Measurements from ENCODE around the gene AKT3.

AKT3 gene

DNA sequence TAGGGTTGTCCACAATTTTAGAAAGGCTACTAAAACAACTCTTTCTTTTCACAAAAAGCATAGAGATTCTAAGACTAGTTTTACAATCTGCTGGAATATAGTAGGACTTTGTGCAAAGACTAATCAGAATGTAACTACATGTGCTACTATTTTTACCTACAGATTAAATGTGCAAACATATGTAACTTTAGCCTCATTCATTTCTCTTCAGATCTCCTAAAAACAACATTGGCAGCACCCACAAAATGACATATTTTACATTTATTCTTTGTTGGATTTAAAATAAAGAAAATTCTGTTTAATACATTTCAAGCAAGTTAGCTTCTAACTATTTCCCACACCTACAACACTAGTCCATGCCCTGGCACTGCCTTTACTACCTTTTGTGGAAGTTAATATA, 292.2 kb downstream of the AKT3 start:
- Histone ChIP-seq H3K4me1 (ENCODE audit: control insufficient read depth, insufficient read depth, low read length) (no peaks in the 10 kb centered on the region), H3K27me3 (ENCODE audit: control insufficient read depth, insufficient read depth, low read length) (no peaks in the 10 kb centered on the region), H3K9me3 (ENCODE audit: control insufficient read depth, low read length) (no peaks in the 10 kb centered on the region), H3K36me3 (ENCODE audit: control insufficient read depth, insufficient read depth, low read length) (no peaks in the 10 kb centered on the region), H3K9ac (ENCODE audit: low read length) (no peak overlapping the region), H3K4me3 (ENCODE audit: low read length) (no peak overlapping the region)

DNA sequence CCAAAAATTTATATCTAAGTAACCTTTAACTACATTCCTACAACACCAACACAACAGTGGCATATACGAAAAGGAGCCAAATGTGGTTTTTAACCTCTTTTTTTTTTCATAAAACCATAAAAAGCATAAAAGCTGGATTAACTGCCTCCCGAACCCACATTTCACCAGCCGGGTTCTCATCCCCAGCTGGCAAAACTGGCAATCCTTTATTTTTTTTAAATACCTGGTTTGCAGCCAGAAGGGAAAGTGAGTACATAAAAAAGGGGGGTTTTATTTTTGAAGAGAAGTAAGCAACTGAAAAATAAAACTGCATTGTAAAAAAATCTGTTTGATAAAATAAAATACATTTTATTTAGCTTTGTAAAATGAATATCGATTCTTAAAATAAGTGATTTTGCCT, 295.4 kb downstream of the AKT3 start:
- Histone ChIP-seq H3K4me3 (ENCODE audit: low read length) (no peak overlapping the region), H3K9me3 (ENCODE audit: control insufficient read depth, low read length) (no peaks in the 10 kb centered on the region), H3K4me1 (ENCODE audit: control insufficient read depth, insufficient read depth, low read length) (no peaks in the 10 kb centered on the region), H3K36me3 (ENCODE audit: control insufficient read depth, insufficient read depth, low read length) (no peaks in the 10 kb centered on the region), H3K9ac (ENCODE audit: low read length) (no peak overlapping the region), H3K27me3 (ENCODE audit: control insufficient read depth, insufficient read depth, low read length) (no peaks in the 10 kb centered on the region)

DNA sequence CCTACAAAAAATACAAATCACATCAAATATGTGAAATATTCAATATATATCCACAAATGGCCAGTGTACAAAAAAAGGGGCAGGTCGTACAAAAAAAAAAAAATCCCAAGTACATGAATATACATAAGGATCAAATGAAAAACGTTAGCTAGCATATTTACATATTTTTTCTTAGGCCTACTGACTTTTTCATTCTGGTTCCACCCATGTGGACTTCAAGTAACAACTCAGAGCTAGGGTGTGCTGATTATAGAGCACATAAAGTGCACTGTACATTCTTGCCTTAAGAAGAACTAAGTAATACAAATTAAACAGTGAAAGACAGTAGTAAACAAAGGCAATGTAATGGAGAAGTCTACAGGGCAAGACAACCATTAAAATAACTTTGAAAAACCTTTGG, 297.0 kb downstream of the AKT3 start:
- Histone ChIP-seq H3K36me3 (ENCODE audit: control insufficient read depth, insufficient read depth, low read length) (no peaks in the 10 kb centered on the region), H3K4me3 (ENCODE audit: low read length) (no peak overlapping the region), H3K9me3 (ENCODE audit: control insufficient read depth, low read length) (no peaks in the 10 kb centered on the region), H3K9ac (ENCODE audit: low read length) (no peak overlapping the region), H3K4me1 (ENCODE audit: control insufficient read depth, insufficient read depth, low read length) (no peaks in the 10 kb centered on the region), H3K27me3 (ENCODE audit: control insufficient read depth, insufficient read depth, low read length) (no peaks in the 10 kb centered on the region)

DNA sequence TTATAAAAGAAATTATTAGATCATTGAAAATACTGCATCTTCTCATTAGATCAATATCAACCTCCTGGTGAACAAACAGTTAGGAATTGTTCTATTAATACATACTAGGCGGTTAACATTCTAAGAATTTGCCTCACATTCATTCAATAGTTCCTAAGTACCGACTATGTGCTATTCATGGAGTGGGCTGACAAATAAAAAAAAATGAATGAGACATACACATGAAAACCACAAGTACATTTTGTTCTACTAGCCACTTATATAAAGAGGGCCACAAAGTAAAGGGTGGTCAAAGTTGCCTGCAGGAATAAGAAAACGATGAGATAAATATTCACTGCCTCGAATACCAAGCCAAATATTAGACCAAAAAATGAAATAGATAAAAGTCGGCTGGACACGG, 299.8 kb downstream of the AKT3 start:
- H3K9me3 ChIP-seq (ENCODE audit: control insufficient read depth, low read length): no peaks in the 10 kb centered on the region
- no peak overlapping the region for H3K4me3 ChIP-seq (ENCODE audit: low read length)
- no peak overlapping the region for H3K9ac ChIP-seq (ENCODE audit: low read length)
- H3K4me1 ChIP-seq (ENCODE audit: control insufficient read depth, insufficient read depth, low read length): no peaks in the 10 kb centered on the region
- H3K27me3 ChIP-seq (ENCODE audit: control insufficient read depth, insufficient read depth, low read length): no peaks in the 10 kb centered on the region
- no peaks in the 10 kb centered on the region for H3K36me3 ChIP-seq (ENCODE audit: control insufficient read depth, insufficient read depth, low read length)

DNA sequence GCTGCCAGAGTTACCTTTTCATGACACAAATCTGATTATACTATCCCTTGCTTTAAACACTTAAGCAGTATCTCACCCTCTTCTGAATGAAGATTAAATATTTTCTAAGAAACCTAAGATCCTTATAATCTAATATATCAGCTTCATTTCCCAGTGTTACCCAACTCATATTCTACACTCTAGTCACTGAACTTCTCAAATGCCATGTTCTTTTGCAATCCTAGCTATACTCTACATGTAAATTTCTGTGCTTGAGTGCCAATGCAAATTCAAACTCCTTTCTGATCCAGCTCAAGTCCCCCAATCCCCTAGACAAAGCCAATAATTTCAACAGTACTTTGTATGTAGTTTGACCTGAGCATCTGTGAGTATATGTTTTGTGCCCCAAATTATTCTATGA, 300.3 kb downstream of the AKT3 start:
- Histone ChIP-seq H3K36me3 (ENCODE audit: control insufficient read depth, insufficient read depth, low read length) (no peaks in the 10 kb centered on the region), H3K4me1 (ENCODE audit: control insufficient read depth, insufficient read depth, low read length) (no peaks in the 10 kb centered on the region), H3K9me3 (ENCODE audit: control insufficient read depth, low read length) (no peaks in the 10 kb centered on the region), H3K4me3 (ENCODE audit: low read length) (no peak overlapping the region), H3K27me3 (ENCODE audit: control insufficient read depth, insufficient read depth, low read length) (no peaks in the 10 kb centered on the region), H3K9ac (ENCODE audit: low read length) (no peak overlapping the region)

DNA sequence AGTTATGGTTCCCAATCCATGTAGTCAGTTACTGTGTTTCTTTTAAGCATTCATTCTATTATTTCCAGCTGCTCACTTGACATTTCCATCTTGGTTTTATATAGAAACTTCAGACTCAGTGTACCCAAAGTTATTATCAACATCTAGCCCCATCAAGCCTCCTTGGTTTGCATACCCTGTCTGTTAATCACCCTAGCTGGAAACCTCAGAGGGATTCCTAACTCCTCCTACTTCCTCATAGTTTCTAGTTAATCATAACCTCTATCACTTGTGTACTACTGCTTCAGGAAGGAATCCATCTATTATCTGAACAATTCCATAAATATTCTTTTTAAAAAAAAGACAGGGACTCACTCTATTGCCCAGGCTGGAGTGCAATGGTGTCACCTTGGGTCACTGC, 300.9 kb downstream of the AKT3 start:
- Histone ChIP-seq H3K9me3 (ENCODE audit: control insufficient read depth, low read length) (no peaks in the 10 kb centered on the region), H3K27me3 (ENCODE audit: control insufficient read depth, insufficient read depth, low read length) (no peaks in the 10 kb centered on the region), H3K36me3 (ENCODE audit: control insufficient read depth, insufficient read depth, low read length) (no peaks in the 10 kb centered on the region), H3K4me1 (ENCODE audit: control insufficient read depth, insufficient read depth, low read length) (no peaks in the 10 kb centered on the region), H3K9ac (ENCODE audit: low read length) (no peak overlapping the region), H3K4me3 (ENCODE audit: low read length) (no peak overlapping the region)

DNA sequence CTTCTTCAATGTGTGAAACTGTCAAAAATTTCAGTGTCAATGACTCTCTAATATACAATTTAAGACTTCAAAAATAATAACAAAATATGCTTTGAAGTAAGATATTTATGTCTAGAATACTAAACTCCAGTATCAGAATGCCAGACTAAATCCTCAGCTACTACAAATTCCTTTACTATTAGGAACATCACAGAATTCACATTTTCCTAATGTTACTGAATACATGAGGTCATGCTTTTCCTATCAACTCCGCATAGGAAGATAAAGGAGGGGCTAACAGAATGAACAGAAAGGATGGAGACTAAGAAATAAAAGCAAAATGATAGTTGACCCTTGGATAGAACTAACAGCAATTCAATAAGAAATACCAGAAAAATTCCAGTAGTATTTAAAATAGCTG, 301.5 kb downstream of the AKT3 start:
- H3K4me3 ChIP-seq (ENCODE audit: low read length): no peak overlapping the region
- H3K27me3 ChIP-seq (ENCODE audit: control insufficient read depth, insufficient read depth, low read length): no peaks in the 10 kb centered on the region
- no peaks in the 10 kb centered on the region for H3K4me1 ChIP-seq (ENCODE audit: control insufficient read depth, insufficient read depth, low read length)
- H3K9me3 ChIP-seq (ENCODE audit: control insufficient read depth, low read length): no peaks in the 10 kb centered on the region
- H3K36me3 ChIP-seq (ENCODE audit: control insufficient read depth, insufficient read depth, low read length): no peaks in the 10 kb centered on the region
- H3K9ac ChIP-seq (ENCODE audit: low read length): no peak overlapping the region

DNA sequence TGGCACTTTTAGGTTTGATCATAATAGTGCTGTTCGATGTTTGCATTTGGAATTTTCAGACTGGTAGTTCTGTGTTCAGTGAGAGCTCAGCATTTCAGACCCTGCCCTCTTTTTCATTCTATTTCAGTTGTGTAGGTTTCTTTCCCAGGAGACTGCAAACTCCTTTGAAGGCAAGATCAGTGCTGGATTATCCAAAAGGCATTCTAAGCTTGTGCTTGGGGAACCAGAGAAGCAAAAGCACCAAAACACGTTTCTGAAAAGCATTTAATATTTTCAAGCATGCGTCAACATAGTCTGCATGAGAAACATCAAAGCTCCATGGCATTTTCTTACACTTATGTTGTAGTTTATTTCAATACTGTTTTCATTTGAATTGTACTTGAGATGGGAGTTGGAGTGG, 302.2 kb downstream of the AKT3 start:
- H3K9ac ChIP-seq (ENCODE audit: low read length): no peak overlapping the region
- no peaks in the 10 kb centered on the region for H3K4me1 ChIP-seq (ENCODE audit: control insufficient read depth, insufficient read depth, low read length)
- H3K4me3 ChIP-seq (ENCODE audit: low read length): no peak overlapping the region
- H3K9me3 ChIP-seq (ENCODE audit: control insufficient read depth, low read length): no peaks in the 10 kb centered on the region
- no peaks in the 10 kb centered on the region for H3K36me3 ChIP-seq (ENCODE audit: control insufficient read depth, insufficient read depth, low read length)
- H3K27me3 ChIP-seq (ENCODE audit: control insufficient read depth, insufficient read depth, low read length): no peaks in the 10 kb centered on the region

DNA sequence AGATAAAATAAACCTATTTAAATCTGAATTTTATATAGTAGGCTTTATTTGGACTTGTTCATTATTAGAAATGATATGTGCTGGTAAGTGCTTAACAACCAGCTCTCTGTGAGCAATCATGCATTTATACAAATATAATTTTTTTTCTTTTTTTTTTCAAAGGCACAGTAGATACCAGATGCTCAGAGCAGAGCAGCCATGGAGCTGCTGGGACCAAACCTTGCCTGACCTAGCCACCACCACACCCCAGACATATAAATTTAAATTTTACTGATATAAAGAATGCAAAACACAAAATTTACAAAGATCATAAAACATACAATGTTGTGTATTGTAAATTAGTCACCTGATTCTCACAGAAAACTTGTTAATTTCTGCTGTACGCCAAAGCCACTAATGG, 303.6 kb downstream of the AKT3 start:
- Histone ChIP-seq H3K27me3 (ENCODE audit: control insufficient read depth, insufficient read depth, low read length) (no peaks in the 10 kb centered on the region), H3K9me3 (ENCODE audit: control insufficient read depth, low read length) (no peaks in the 10 kb centered on the region), H3K4me1 (ENCODE audit: control insufficient read depth, insufficient read depth, low read length) (no peaks in the 10 kb centered on the region), H3K36me3 (ENCODE audit: control insufficient read depth, insufficient read depth, low read length) (no peaks in the 10 kb centered on the region), H3K9ac (ENCODE audit: low read length) (no peak overlapping the region), H3K4me3 (ENCODE audit: low read length) (no peak overlapping the region)

DNA sequence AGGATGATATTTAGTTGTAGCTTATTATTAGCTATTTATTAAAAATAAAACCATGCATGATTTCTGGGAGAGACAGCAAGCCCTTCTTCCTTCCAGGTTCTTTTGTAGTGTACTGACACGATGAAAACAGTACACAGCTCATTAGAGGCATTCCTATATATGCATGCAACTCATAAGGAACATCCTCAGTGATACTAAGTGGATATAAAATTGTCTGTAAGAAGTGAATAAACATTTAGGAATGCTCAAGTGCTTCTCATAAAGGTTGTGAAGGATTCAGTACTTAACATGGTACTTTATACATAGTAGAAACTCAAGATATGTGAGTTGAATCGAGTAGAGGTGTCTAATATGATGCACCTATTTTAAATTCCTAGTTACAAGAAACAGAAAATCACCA, 306.5 kb downstream of the AKT3 start:
- Histone ChIP-seq H3K36me3 (ENCODE audit: control insufficient read depth, insufficient read depth, low read length) (no peaks in the 10 kb centered on the region), H3K9ac (ENCODE audit: low read length) (no peak overlapping the region), H3K27me3 (ENCODE audit: control insufficient read depth, insufficient read depth, low read length) (no peaks in the 10 kb centered on the region), H3K4me3 (ENCODE audit: low read length) (no peak overlapping the region), H3K4me1 (ENCODE audit: control insufficient read depth, insufficient read depth, low read length) (no peaks in the 10 kb centered on the region), H3K9me3 (ENCODE audit: control insufficient read depth, low read length) (no peaks in the 10 kb centered on the region)

DNA sequence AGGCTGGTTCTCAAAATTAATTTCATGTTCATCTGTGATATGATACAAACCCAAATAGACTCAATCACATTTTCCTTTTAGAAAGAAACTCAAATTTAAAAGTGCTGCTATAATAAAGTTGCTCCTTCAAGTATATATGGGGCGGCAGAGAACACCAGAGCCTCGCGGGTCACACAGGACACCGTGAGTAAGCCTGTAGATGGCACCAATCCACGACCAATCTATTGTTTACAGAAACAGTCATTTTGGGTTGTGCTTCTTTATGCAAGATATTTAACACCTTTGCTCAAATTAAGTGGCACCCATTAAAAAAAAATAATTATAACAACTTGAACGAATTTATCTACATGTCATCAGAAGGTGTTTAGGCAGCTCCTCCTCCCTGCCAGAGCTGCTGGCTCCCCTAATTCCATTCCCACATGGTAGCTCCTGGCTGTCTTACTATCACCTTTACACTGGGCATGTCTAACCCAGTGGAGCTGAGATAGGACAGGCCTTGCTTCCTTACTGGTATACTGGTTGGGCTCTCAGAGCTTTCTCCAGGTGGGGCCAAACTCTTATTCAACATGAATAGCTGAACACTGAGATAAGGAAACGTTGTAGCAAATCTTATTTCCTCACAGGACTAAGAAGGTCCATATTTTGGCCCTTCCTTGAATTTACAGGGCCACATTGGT, 307.2 kb downstream of the AKT3 start:
- H3K4me3 ChIP-seq (ENCODE audit: low read length): no peak overlapping the region
- H3K9ac ChIP-seq (ENCODE audit: low read length): no peak overlapping the region
- H3K4me1 ChIP-seq (ENCODE audit: control insufficient read depth, insufficient read depth, low read length): no peaks in the 10 kb centered on the region
- no peaks in the 10 kb centered on the region for H3K27me3 ChIP-seq (ENCODE audit: control insufficient read depth, insufficient read depth, low read length)
- H3K9me3 ChIP-seq (ENCODE audit: control insufficient read depth, low read length): no peaks in the 10 kb centered on the region
- H3K36me3 ChIP-seq (ENCODE audit: control insufficient read depth, insufficient read depth, low read length): no peaks in the 10 kb centered on the region

DNA sequence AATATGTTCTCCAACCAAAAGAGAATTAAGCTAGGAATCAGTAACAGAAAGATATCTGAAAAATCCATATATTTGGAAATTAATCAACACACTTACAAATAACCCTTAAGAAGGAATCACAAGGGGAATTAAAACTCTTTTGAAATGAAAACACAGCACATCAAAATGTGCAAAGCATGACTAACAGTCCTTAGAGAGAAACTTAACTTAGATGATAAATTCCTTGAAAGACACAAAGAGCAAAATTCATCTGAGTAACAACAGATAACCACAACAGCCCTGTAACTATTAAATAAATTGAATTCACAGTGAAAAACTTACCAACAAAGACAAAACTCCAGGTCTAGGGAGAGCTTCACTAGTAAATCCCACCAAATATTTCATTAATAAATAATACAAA, 310.4 kb downstream of the AKT3 start:
- Histone ChIP-seq H3K9me3 (ENCODE audit: control insufficient read depth, low read length) (no peaks in the 10 kb centered on the region), H3K9ac (ENCODE audit: low read length) (no peak overlapping the region), H3K4me3 (ENCODE audit: low read length) (no peak overlapping the region), H3K36me3 (ENCODE audit: control insufficient read depth, insufficient read depth, low read length) (no peaks in the 10 kb centered on the region), H3K27me3 (ENCODE audit: control insufficient read depth, insufficient read depth, low read length) (no peaks in the 10 kb centered on the region), H3K4me1 (ENCODE audit: control insufficient read depth, insufficient read depth, low read length) (no peaks in the 10 kb centered on the region)

DNA sequence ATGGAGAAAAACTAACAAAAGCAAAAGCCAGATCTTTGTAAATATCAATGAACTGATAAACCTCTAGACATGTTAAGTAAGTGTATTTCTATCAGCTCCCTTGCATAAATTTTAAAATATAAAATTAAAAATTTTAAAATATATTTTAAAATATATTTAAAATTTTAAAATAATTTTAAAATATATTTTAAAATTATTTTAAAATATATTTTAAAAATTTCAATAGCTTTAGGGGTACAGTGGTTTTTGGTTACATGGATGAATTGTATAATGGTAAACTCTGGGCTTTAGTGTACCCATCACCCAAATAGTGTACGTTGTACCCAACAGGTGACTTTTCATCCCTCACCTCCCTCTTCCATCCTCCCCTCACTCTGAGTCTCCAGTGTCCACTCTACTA, 315.0 kb downstream of the AKT3 start:
- no peaks in the 10 kb centered on the region for H3K9me3 ChIP-seq (ENCODE audit: control insufficient read depth, low read length)
- H3K27me3 ChIP-seq (ENCODE audit: control insufficient read depth, insufficient read depth, low read length): no peaks in the 10 kb centered on the region
- no peaks in the 10 kb centered on the region for H3K4me1 ChIP-seq (ENCODE audit: control insufficient read depth, insufficient read depth, low read length)
- H3K9ac ChIP-seq (ENCODE audit: low read length): no peak overlapping the region
- no peak overlapping the region for H3K4me3 ChIP-seq (ENCODE audit: low read length)
- H3K36me3 ChIP-seq (ENCODE audit: control insufficient read depth, insufficient read depth, low read length): no peaks in the 10 kb centered on the region

All from mucosa of stomach (tissue), 1 donor.